Ovary (tissue), 3 donors: ENCODE measurements around the gene PRELID3B.

ENCODE experiments used
- CTCF ChIP-seq, 3 donors: fragments of 450-650 bp in 2 of 3; fragments of 200-600 bp in 1 of 3; IDR thresholded peaks; one replicate each; pipeline versions ENCODE4 v1.5.1 to v1.8.0; 2016 to 2022; ENCODE audit warnings: antibody characterized with exemption in 3 of 3, mild to moderate bottlenecking in 1 of 3
- EP300 ChIP-seq: sonication (generic); formaldehyde crosslinking; IDR thresholded peaks from one replicate; pipeline ENCODE4 v1.6.1; 2017; ENCODE audit warnings: antibody characterized with exemption
- POLR2A ChIP-seq: fragments of 450-650 bp; IDR thresholded peaks from one replicate; pipeline ENCODE4 v1.6.1; 2017; ENCODE audit warnings: antibody characterized with exemption, mild to moderate bottlenecking, moderate library complexity
- donor health status: DM: no; HTN: no; CAD: no.

GRCh38 chr20:59071216-59071615 lies 28.6 kb upstream of the PRELID3B start:
- no peak for TF ChIP-seq CTCF (IDR thresholded peaks at IDR 0.05)
- no peak for TF ChIP-seq EP300
- no peak for TF ChIP-seq POLR2A
